Ramos (cell line): ENCODE measurements around the gene TMEM231.

ENCODE experiments used
- in situ Hi-C: fragments of 300-500 bp; cut with MboI; formaldehyde crosslinking; loops from one replicate; pipeline ENCODE4 v1.14.3; 2022; ENCODE audit warnings: low sequenced_read_pairs; ENCODE audit not compliant: unreplicated experiment

The TMEM231 gene

DNA sequence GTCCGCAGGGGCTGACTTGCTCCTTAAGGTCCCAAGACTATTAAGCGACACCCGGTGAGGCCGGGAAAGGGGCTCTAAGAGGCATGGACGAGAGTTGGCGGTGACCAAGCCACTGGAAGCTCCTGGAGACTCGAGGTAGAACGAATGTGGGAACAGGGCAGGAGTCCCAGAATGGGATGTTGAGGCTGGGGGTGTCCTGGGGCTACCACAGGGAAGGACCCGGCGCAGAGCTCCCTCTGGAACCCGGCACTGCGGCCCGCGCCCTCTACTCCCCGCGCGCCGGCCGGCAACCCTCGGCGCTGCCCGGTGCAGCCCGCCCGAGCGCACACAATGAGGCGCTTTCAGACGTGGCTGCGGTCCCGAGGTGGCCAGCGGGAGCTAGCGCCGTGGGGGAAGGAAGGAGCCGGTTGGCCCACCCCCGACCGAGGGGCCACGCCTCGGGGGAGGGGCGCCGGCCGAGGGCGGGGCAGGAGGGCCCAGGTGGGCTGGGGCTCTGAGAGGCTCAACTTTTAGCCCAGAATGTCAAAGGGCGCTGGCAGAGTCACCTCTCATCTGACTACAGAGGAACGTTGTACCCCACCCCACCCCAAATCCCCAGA lies 60.9 kb downstream of the TMEM231 start, which contains the start of gene CHST6:
CHST6 (minus strand) TSS at position 366 of the 599 bp plus-strand sequence. CDS start 15,613 bp downstream, outside the sequence.
- in situ Hi-C loops = no loop called here

DNA sequence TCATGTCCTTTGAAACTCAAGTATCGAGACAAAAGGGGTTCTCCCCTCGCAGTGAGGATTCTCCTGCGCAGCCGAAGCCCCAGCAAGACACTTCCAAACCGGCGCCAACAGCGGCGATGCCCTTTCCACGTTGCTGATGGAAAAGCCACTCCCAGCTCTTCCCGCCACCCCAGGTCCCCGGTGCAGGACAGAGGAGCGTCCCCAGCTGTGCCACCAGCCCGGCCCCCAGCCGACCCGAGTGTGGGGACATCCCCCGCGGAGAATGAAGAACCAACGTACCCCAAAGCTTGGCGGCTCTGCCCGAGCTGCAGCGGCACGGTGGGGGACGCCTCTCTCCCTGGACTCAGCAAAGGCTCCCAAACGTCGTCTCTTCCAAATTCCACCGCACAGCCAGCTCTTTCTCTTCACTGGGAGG lies 61.4 kb downstream of the TMEM231 start:
- in situ Hi-C loops = no loop called here

DNA sequence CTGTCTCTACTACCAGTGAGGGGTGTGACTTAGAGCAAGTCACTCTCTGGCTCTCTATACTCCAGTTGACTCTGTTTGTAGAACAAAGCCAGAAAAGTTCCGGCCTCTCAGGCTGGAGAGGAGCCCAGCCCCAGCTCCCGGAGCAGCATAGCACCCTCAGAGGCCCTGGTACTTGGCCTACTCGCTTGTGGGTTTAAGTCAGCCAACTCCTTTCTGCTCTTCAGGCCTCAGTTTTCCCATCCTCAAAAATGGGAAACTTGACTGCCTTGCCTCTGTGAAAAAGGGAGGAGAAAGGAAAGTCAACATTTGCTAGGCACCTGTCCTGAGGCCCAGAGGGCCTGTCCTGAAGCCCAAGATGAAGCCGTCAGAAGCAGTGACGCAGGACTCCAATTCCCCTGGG lies 61.9 kb downstream of the TMEM231 start:
- in situ Hi-C loops = no loop called here

- in situ Hi-C loops = no loop called here
Measured at GRCh38 chr16:75491876-75492275, 64.2 kb downstream of the TMEM231 start.

GRCh38 chr16:75488322-75488721 lies 67.7 kb downstream of the TMEM231 start:
- in situ Hi-C loops = loop anchor here (10.0 kb wide), 1 partner anchor 276 kb away; no protein-coding TSS in a partner anchor
